Kasumi-1 (cell line): ENCODE measurements around the gene ACY1.
"Not testable (repeated sequence)": the region's sequence is repeated elsewhere in the genome, so short reads cannot be mapped to it uniquely, and the experiment has no call there.

ENCODE experiments used
- DNase-seq, 2 experiments: peaks; one replicate each; lab custom pipeline; 2025; lab: John Stamatoyannopoulos, UW

Gene ACY1

GRCh38 chr3:51983578-51984268 is 388 bp downstream of the ACY1 start:
- DNase-seq = no peak

GRCh38 chr3:51984269-51984647 is 923 bp downstream of the ACY1 start:
- no peak for DNase-seq

DNA sequence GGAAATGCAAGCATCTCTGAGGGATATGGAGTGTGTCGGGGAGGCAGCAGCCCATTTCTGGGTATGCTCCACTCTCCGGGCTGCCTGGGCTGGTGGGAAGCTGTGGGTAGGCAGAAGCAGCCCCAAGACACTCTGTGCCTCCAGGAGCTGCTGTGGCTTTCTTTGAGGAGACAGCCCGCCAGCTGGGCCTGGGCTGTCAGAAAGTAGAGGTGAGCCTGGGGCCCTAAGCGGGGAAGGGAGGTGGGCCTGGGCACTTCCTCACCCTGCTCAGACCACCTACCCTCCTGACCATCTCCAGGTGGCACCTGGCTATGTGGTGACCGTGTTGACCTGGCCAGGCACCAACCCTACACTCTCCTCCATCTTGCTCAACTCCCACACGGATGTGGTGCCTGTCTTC is 1.7 kb downstream of the ACY1 start:
- no peak for DNase-seq

- no peak for DNase-seq
These were observed 2.9 kb downstream of the ACY1 start for GRCh38 chr3:51986010-51986947.

DNA sequence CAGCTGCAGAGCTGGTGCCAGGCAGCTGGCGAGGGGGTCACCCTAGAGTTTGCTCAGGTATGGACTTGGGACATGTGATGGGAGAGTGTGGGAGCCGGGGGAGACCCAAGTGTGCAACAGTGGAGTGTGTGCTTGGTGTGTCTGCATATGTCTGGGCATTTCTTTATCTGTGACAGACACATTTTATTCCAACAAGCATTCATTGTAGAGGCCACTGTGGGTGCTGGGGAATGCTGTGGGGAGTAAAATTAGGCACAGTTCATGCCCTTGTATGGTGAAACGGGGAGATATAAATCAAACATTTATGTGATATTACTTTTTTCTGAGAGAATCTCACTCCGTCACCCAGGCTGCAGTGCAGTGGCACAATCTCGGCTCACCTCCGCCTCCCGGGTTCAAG is 4.2 kb downstream of the ACY1 start:
- DNase-seq = no peak

- DNase-seq = no peak
These were observed 5.2 kb downstream of the ACY1 start for GRCh38 chr3:51988286-51989146.

- DNase-seq = not testable (repeated sequence)
These were observed 7.2 kb downstream of the ACY1 start for GRCh38 chr3:51990501-51990971.

GRCh38 chr3:51992017-51992682 is 8.8 kb downstream of the ACY1 start:
- no peak for DNase-seq

GRCh38 chr3:51993657-51994056 is 10.3 kb downstream of the ACY1 start:
- DNase-seq = not testable (repeated sequence)

DNA sequence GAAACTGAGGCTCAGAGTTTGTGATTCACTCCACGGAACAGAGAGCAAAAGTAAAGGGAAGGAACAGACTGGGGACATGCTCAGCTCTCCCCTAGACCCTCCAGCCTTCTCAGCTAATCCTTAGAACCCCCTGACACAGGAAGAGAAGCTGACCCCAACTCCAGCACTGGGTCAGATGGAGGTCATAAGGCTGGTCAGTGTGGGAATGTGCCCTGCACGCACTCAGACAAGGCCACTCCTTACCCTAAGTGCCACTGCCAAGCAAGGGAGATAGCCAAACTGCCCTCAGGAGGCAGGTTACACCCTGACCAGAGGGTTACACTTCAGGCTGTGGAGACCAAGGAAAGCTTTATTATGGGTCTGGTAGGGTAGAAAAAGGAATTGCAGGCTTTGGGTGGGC is 11.2 kb downstream of the ACY1 start:
- no peak for DNase-seq

GRCh38 chr3:51995346-51996163 is 12.2 kb downstream of the ACY1 start, which contains the start of gene RPL29:
TSS of gene RPL29 (minus strand) at chr3:51995895. CDS start at chr3:51995461, 434 bp downstream.
- DNase-seq = peak; percentile 98

DNA sequence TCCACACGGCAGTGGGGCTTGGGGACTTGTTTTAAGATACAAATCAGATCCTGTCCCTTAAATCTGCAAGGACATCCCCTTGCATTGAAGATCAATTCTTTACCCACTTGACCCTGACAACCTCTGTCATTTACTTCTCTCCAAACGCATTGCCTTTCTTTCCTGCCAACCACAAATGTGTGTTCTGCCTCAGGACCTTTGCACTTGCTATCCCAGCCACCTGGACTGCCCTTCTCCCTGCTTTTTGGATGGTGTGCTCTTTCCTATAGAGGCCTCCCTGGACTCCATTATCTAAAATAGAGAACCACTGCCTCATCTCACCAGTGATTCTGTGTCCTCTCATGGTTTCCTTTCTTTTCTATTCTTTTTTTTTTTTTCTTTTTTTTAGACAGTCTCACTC is 13.8 kb downstream of the ACY1 start:
- no peak for DNase-seq

GRCh38 chr3:51997935-51998596 is 14.7 kb downstream of the ACY1 start:
- DNase-seq = no peak

DNA sequence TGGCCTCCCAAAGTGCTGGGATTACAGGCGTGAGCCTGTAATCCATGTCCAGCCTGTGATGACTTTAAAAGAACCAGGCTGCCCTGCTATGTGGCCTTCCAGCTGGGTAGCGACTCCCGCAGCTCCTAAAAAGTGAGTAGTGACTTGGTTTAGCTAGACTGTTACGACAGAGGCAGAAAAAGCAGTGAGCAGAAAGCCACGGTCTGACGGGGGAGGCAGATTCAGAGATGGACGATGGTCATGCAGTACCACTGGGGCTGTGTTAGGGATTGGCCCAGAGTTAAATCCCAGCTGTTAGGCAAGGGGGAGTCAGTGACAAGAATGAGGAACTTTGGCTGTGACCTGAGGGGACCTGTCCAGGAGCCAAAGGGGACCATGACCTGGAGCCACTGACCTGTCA is 15.4 kb downstream of the ACY1 start:
- DNase-seq = no peak

- no peak for DNase-seq
These were observed 16.5 kb downstream of the ACY1 start for GRCh38 chr3:51999846-52000245.

GRCh38 chr3:52001443-52001974 is 18.2 kb downstream of the ACY1 start:
- peak; percentile 53 to 76 for DNase-seq

GRCh38 chr3:52002748-52003147 is 19.4 kb downstream of the ACY1 start:
- DNase-seq = no peak

- DNase-seq = peak; percentile 55 to 58
These were observed 20.9 kb downstream of the ACY1 start for GRCh38 chr3:52004163-52004787.

- DNase-seq = no peak
These were observed 21.6 kb downstream of the ACY1 start for GRCh38 chr3:52004906-52005395.
